Tibial nerve (tissue), 4 donors: ENCODE measurements around the gene GJB2.

Experiments used
- CTCF ChIP-seq, 5 experiments: fragments of 200-600 bp in 3 of 5; fragments of 450-650 bp in 2 of 5; sonication (generic) in 3 of 5; IDR thresholded peaks; one replicate each; pipeline ENCODE4 v1.5.1; 2016 to 2019; ENCODE audit warnings: antibody characterized with exemption in 5 of 5, mild to moderate bottlenecking in 3 of 5, moderate library complexity in 2 of 5
- EP300 ChIP-seq, 2 donors: sonication (generic); formaldehyde crosslinking; IDR thresholded peaks; one replicate each; pipeline ENCODE4 v1.6.1; 2017; ENCODE audit warnings: antibody characterized with exemption in 2 of 2, mild to moderate bottlenecking in 1 of 2
- POLR2A ChIP-seq, 2 donors: fragments of 450-650 bp; IDR thresholded peaks; one replicate each; pipeline ENCODE4 v1.6.1; 2017; ENCODE audit warnings: antibody characterized with exemption in 2 of 2, mild to moderate bottlenecking in 2 of 2, moderate library complexity in 2 of 2

- TF ChIP-seq CTCF (IDR thresholded peaks at IDR 0.05) (no peak), POLR2A (IDR thresholded peaks at IDR 0.05) (no peak), EP300 (IDR thresholded peaks at IDR 0.05) (no peak)
Measured at GRCh38 chr13:20230913-20231838, 38.4 kb upstream of the GJB2 start.
